Nephron (organoid): ENCODE data around the gene HABP4.

ENCODE experiments used
- H3K27ac Mint-ChIP-seq, 3 experiments: 2 replicates each; pipeline ENCODE4 v1.8.0; 2020; ENCODE audit warnings: mixed read lengths in 3 of 3, mild to moderate bottlenecking in 2 of 3, moderate library complexity in 1 of 3
- H3K27me3 Mint-ChIP-seq: 2 replicates; pipeline ENCODE4 v1.8.0; 2021; ENCODE audit warnings: low read depth, mild to moderate bottlenecking, moderate library complexity, mixed read lengths
- H3K36me3 Mint-ChIP-seq: 2 replicates; pipeline ENCODE4 v1.8.0; 2020; ENCODE audit warnings: low read depth, mixed read lengths
- H3K4me1 Mint-ChIP-seq: 2 replicates; pipeline ENCODE4 v1.8.0; 2020; ENCODE audit warnings: mixed read lengths
- H3K4me3 Mint-ChIP-seq, 3 experiments: 2 replicates each; pipeline ENCODE4 v1.8.0; 2020; ENCODE audit warnings: mild to moderate bottlenecking in 3 of 3, mixed read lengths in 3 of 3, moderate library complexity in 2 of 3
- H3K9me3 Mint-ChIP-seq: 2 replicates; pipeline ENCODE4 v1.8.0; 2020; ENCODE audit warnings: mixed read lengths
- CTCF ChIP-seq, 3 experiments: fragments of 200-600 bp; sonication (generic); IDR thresholded peaks; one replicate each; pipeline ENCODE4 v1.5.0; 2021; ENCODE audit warnings: antibody characterized with exemption in 3 of 3; ENCODE audit not compliant: unreplicated experiment in 3 of 3

Gene HABP4

GRCh38 chr9:96509848-96510247 lies 59.9 kb downstream of the HABP4 start:
- H3K27me3 Mint-ChIP-seq, result no peaks in the 10 kb centered on the region
- peaks cover 35% of the 10 kb centered on the region for H3K36me3 Mint-ChIP-seq
- H3K4me1 Mint-ChIP-seq, result peaks cover 7% of the 10 kb centered on the region
- no peaks in the 10 kb centered on the region for H3K9me3 Mint-ChIP-seq
- TF ChIP-seq CTCF (IDR thresholded peaks at IDR 0.05; ENCODE audit: unreplicated experiment in 3 of 3), result no peak
- no peak overlapping the region for H3K4me3 Mint-ChIP-seq
- no peak overlapping the region for H3K27ac Mint-ChIP-seq

DNA sequence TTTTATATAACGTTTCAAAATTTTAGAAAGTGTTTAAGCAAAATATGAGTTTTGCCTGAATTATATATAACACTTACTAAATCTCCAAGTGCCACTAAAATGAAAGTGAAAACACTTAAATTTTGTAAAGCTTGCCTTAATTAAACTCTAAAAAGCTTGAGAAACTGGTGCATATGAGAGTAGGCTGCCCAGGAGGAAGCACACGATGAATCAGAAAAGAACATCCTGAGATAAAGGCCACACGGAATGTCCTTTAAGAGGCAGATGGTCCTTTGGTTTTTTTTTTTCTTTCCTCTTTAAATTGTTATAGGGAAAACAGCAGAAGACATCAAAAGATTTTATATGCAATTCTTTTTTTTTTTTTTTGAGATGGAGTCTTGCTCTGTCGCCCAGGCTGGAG lies 60.3 kb downstream of the HABP4 start:
- TF ChIP-seq CTCF (IDR thresholded peaks at IDR 0.05; ENCODE audit: unreplicated experiment in 3 of 3), result no peak
- H3K27me3 Mint-ChIP-seq, result no peaks in the 10 kb centered on the region
- peaks cover 9% of the 10 kb centered on the region for H3K4me1 Mint-ChIP-seq
- no peak overlapping the region for H3K4me3 Mint-ChIP-seq
- H3K9me3 Mint-ChIP-seq, result no peaks in the 10 kb centered on the region
- H3K36me3 Mint-ChIP-seq, result peaks cover 37% of the 10 kb centered on the region
- H3K27ac Mint-ChIP-seq, result no peak overlapping the region

DNA sequence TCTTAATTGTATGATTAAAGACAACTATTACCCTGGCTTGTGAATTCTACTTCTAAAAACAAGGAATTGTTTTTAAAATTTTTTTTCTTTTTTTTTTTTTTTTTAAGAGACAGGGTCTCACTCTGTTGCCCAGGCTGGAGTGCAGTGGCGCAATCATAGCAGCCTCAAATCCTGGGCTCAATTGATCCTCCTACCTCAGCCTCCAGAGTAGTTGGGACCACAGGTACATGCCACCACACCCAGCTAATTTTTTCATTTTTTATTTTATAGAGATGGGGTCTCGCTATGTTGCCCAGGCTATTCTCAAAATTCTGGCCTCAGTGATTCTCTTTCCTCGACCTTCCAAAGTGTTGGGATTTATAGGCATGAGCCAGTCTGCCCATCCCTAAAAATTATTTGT lies 62.3 kb downstream of the HABP4 start:
- no peak for TF ChIP-seq CTCF (IDR thresholded peaks at IDR 0.05; ENCODE audit: unreplicated experiment in 3 of 3)
- H3K27me3 Mint-ChIP-seq, result no peaks in the 10 kb centered on the region
- H3K36me3 Mint-ChIP-seq, result peaks cover 39% of the 10 kb centered on the region
- H3K4me3 Mint-ChIP-seq, result no peak overlapping the region
- H3K9me3 Mint-ChIP-seq, result no peaks in the 10 kb centered on the region
- H3K27ac Mint-ChIP-seq, result no peak overlapping the region
- H3K4me1 Mint-ChIP-seq, result peaks cover 5% of the 10 kb centered on the region

- Mint-ChIP-seq H3K36me3 (peaks cover 37% of the 10 kb centered on the region), H3K9me3 (no peaks in the 10 kb centered on the region), H3K4me3 (no peak overlapping the region), H3K27ac (no peak overlapping the region), H3K4me1 (peaks cover 5% of the 10 kb centered on the region), H3K27me3 (no peaks in the 10 kb centered on the region)
- no peak for TF ChIP-seq CTCF (IDR thresholded peaks at IDR 0.05; ENCODE audit: unreplicated experiment in 3 of 3)
These were observed 63.7 kb downstream of the HABP4 start for GRCh38 chr9:96513622-96514021.

DNA sequence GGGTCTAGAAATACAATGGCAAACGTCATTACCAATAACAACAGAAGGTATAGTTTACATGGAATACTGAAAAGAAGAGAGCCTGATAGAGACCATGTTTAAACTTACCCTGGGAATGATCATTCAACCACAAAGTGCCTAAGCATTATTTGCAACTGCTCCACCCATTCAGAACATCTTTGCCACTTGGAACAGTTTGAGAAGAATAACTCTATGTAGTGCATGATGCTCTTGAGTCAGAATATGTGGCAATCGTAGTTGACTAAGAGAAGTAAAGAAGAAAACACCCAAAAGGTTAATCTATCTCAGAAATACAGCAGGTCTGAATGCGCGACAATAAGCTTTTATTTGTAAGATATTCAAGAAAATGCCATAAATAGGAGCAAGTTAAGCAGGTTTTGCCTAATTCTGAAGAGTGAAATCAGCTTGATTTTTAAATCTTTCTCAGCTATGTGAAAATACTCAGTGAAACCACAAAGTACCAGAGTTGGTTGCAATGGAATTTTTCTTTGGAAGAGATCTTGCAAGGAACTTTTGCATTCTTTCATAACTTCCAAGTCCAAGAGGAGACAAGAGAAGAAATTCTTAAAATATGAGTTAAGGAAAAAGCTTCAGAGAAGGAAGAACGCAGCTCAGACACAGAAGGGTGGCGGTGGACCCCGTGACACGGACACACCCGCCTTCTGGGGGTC lies 64.3 kb downstream of the HABP4 start:
- no peaks in the 10 kb centered on the region for H3K27me3 Mint-ChIP-seq
- H3K4me1 Mint-ChIP-seq, result peaks cover 5% of the 10 kb centered on the region
- H3K27ac Mint-ChIP-seq, result no peak overlapping the region
- H3K4me3 Mint-ChIP-seq, result no peak overlapping the region
- no peak for TF ChIP-seq CTCF (IDR thresholded peaks at IDR 0.05; ENCODE audit: unreplicated experiment in 3 of 3)
- no peaks in the 10 kb centered on the region for H3K9me3 Mint-ChIP-seq
- H3K36me3 Mint-ChIP-seq, result peaks cover 33% of the 10 kb centered on the region

GRCh38 chr9:96514800-96515158 lies 64.8 kb downstream of the HABP4 start:
- no peak for TF ChIP-seq CTCF (IDR thresholded peaks at IDR 0.05; ENCODE audit: unreplicated experiment in 3 of 3)
- H3K27ac Mint-ChIP-seq, result no peak overlapping the region
- H3K27me3 Mint-ChIP-seq, result no peaks in the 10 kb centered on the region
- peaks cover 5% of the 10 kb centered on the region for H3K4me1 Mint-ChIP-seq
- no peak overlapping the region for H3K4me3 Mint-ChIP-seq
- peaks cover 32% of the 10 kb centered on the region for H3K36me3 Mint-ChIP-seq
- H3K9me3 Mint-ChIP-seq, result no peaks in the 10 kb centered on the region
